Stimulated activated CD4-positive, alpha-beta T cell treated with anti-CD3 and anti-CD28 coated beads, Interleukin-1b, Interleukin-23, amount 100 ng/mL, for 48 hours (primary cell): ENCODE results near the gene SELENOO.
A peak's percentile ranks its signal among the peaks of the same experiment; 100 is the strongest.

Experiments used
- DNase-seq: peaks from one replicate; pipeline ENCODE4 v3.0.0-alpha.2; 2020

Gene SELENOO

DNA sequence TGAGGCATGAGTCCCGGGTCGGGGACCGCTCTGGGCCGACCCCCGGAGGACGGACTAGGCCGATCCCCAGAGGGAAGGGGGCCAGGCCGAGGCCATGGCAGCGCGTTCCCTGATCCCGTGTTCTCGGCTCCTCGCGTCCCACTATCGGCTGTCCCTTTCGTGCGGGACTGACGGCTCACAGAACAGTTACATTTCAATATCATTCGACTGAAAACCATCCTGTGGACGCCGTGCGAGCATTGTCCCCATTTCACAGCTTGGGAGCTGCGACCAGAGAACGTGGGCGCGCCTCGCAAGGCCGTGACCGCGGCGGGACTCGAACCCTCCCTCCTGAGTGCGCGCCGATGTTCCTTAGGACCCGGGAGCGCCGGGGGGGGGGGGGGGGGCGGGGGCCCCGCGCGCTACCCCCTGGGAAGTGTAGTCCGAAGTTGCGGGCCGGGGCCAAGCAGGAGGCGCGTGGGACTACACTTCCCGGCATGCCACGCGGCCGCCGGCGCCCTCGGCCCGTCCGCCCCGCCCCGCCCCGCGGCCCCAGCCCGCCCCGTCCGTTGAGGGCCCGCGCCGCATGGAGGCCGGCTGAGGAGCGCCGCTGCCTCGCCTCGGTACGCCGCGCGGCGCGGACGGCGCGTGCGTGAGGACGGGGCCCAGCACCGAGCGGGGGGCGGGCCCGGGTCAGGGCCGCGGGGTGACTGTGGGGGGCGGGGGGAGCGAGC is 15.3 kb upstream of the SELENOO start, which contains the start of gene TRABD:
Gene TRABD, plus strand, starts transcription at position 539 of the 713 bp plus-strand sequence. CDS start 7,148 bp downstream, outside the sequence.
- peak; percentile 90 for DNase-seq

DNA sequence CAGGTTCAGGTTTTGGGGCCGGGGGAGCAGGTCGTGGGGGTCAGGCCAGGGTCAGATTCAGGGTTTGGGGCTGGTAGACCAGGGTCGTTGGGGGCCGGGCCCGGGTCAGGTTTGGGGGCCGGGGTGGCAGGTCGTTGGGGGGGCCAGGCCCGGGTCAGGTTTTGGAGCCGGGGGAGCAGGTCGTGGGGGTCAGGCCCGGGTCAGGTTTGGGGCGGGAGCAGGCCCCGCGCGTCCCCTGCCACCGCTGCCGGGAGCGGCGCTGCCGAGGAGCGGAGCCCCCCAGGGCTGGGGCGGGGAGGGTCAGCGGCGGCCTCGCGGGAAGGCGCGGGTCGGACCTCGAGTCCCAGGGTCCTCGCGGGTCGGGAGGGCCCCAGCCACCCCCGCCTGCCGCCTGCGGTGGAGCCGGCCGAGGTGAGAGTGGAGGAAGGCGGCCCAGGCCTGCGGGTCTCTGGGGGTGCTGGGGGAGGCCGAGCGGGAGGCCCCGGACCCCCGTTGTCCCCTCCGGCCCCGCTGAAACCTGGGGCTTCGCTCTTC is 14.6 kb upstream of the SELENOO start:
- DNase-seq: no peak

DNA sequence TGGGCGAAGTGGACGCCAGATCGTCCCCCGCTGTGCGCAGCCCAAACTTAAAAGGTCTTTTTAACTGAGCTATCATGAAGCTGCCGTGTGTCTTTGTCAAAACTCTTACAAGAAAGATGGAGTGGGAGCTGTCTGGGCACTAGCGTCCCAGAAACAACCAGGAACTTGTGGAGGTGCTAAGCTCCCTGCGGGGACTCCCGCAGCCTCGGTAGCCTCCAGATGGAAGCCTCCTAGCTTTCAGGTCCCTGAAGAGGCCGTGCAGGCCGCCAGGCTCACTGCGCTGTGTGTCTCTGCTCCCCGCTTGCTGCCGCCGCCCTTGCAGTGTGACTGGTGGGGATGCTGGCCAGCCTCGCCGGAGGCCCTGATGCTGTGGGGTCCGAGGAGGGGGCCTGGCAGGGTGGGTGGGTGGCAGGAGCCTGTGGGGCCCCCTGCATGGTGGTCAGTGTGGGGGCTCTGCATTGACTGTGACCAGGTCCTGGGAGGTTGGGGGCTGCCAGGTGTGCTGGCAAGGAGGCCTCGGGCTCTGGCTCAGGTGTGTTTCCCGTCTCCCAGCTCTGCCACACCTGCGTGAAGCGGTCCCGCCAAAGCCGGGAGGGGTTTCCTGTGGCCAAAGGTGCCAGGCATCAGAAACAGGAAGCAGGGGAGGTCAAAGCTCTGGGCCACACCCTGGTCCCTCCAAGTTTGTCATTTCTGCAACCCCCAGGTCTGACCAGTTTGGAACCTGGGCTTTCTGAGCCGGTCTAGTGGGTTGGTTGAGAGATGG is 13.9 kb upstream of the SELENOO start:
- DNase-seq: no peak

DNA sequence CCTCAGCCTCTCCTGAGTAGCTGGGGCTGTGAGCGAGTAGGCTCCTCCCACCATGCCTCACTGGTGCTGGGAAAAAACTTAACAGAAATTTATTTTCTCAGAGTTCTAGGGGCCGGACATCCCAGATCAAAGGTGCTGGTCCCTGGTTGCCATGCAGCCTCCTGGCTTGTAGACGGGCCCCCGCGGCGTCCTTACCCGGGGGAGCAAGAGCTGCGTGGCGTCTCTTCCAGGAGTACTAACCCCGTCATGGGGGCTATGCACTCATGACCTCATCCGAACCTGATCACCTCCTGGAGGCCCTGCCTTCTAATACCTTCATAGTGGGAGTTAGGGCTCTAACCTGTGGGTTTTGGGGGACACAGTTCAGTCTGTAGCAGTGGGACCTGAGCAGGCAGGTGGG is 12.5 kb upstream of the SELENOO start:
- no peak for DNase-seq

DNA sequence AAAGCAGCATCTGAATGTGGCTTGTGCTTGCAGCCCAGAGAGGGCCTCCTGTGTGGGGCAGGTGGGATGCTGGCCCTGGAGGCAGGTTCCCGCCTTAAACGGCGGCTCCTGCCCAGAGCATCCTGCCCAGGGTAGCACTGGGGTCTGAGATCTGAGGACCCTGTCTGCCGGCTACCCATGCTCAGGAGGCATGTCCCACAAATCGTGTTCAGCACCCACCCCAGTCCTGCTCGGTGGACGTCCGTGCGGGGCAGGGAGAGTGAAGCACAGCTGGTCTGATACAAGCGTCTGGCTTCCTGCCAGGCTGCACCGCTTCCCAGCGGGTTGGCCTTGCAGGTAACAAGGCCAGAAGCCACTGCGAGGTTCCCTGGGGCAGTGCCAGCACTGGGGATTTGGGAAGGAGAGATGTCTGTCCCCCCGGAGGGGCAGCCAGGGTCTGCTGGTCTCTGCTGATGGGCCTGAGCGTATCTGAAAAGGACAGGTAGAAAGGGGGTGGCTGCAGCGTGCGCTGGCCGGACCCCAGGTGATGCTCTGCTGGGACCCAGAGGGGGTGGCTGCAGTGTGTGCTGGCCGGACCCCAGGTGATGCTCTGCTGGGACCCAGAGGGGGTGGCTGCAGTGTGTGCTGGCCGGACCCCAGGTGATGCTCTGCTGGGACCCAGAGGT is 11.5 kb upstream of the SELENOO start:
- no peak for DNase-seq

DNA sequence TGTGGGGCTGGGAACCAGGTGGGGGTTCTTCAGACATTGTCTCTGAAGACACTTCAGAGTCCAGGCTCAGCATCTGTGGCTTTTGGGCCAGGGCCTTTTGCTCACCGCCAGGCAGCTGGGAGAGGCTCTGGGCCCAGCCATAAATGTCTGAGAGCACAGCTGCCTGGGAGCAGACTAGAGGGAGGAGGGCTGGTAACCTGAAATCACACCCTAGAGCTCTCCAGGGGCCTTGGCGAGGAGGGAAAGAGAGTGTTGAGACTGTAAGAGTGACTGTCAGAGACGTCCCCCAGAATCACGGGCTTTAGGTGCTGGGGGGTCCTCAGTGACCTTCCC is 11.0 kb upstream of the SELENOO start:
- DNase-seq: no peak

DNA sequence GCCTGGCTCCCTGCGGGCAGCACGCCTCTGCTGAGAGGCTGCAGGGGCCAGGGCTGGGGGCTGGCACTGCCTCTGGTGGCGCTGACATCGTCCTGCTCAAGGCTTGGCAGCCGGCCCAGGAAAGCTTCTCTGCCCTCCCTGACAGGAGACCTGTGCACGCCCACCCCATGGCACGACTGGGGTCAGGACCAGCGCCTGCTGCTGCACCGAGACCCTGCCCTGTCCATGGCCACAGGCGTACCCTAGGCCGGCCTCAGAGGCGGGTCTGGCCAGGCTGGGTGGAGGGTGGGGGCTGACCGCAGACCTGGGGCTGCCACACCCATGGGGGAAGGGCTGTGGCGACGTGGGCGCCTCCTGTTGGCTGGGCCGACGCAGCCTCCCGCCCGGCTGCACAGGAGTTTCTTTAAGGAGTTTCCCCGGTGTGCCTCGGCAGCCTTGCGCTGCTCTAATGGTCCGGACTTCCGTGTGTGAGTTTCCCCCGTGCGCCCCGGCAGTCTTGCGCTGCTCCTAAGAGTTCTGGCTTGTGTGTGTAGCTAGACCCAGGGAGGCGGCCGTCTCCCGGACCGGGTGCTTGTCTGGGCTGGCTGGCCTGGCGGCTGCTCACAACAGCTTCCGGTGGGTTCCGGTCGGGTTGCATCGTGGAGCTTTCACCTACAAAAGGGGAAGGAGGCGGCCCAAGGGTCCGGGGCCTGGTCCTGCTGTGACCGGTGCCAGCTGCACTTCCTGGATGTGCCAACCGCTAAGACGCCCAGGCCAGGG is 10.4 kb upstream of the SELENOO start:
- peak; percentile 72 for DNase-seq

DNA sequence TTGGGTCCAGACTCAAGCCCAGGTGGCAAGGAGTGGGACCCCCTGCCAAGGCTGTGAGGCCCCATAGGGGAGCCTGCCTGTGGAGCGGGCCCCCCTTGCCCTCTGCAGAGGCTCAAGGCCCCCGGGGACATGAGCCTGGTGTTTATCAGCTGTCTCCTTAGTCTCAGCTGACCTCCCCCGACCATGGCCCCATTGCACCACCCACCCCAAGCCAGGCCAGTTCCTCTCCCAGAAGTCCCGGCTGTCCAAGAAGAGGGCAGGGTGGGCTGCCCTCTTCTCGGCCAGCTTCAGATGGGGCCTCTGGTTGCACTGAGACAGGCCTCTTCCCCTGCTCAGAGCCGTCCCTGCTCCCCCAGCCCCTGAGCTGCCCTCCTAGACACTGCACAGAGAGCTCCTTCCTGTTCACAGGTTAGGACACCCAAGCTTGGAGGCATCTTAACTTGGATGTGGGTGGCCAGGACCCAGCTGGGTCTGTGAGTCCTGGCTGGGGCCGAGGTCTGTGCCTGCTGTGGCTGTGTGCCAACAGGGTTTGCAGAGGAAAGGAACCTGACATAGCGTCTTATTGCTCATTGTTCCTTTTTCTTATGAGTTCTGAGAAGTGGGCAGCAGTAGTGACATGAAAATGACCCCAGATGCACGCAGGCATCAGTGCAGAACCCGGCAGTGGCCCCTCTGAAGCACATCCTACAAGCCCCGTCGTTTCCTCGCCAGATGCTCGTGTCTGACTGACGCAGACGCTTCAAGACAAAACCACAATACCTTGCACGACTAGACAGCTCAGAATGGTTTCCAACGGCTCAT is 9.7 kb upstream of the SELENOO start:
- DNase-seq: peak; percentile 77

DNA sequence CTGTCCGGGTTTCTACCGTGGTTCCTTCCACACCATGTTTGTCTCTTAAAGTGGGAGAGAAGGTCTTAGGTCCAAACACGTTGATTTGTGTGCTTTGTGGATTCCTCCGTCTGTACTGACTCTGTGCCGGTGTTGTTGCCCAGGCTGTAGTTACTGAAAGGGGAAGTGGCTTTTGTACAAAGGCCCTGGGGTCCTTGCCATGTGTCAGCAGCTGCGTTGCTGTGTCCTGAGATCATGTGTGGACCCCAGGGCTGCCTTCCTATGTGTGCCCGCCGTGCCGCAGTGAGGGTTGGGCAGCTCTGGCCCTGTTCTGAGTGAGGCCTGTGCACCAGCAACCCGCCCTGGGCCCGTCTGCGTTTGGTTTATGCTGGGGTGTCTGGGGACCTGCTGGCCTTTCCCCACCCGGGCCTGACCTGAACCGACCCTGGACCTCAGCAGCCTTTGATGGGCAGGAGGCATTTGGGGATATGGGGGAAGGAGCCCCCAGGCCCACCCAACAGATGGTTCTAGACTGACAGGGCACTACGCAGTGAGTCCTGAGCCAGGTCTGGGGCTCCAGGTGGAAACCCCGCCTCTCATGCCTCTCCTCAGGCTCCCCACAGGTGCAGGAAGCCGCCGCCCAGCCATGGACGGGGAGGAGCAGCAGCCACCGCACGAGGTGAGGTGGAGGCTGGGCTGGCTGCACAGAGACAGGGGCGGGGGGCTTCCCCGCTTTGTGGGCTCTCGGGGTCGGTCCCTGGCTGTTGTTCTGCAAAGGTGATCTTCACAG is 8.2 kb upstream of the SELENOO start:
- DNase-seq: no peak

DNA sequence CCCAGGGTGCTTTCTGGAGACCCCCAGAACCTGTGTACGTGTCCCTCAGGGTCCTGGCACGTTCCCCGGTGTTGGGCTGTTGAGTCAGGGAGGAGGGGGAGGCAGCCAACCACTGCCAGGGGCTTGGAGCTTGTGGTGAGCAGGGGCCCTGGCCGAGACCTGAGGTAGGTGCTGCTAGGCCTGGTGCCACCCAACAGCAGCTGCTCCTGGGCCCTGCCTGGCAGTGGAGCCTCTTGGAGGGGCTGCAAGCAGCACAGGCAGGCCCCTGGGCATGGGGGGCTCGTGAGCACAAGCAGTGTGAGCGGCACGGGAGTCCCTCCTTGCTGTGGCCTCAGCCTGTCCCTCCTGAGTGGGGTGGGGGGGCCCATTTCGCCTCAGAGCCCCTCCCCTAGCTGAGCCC is 7.2 kb upstream of the SELENOO start:
- no peak for DNase-seq

DNA sequence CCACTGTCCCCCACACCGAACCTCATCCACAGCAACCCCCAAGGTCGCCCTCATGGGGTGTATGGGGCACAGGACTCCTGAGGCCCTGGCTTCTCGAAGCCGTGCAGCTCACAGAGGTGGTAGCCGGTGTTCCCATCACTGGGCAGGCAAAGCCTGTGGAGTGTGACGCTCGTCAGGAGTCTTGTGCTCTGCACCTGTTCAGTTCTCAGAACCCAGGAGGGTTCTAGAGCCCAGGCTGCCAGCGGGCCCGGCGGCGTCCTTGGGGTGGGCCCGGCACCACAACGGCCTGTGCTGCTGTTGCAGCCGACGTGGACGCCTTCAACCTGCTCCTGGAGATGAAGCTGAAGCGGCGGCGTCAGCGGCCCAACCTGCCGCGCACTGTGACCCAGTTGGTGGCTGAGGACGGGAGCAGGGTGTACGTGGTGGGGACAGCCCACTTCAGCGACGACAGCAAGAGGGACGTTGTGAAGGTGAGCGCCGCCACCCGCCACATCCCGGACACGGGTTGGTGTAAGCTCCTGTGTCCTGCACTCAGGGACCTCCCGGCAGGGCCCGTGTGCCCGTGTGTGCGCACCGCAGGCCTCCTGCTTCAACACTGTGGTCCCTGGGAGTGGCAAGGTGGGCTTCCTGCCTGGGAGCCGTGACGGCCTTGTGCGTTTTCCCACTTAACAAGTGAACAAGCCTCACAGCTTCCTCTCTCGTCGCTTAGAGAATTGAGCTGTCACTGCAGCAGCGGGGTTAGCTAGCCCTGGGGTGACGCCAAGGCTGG is 6.6 kb upstream of the SELENOO start:
- no peak for DNase-seq

DNA sequence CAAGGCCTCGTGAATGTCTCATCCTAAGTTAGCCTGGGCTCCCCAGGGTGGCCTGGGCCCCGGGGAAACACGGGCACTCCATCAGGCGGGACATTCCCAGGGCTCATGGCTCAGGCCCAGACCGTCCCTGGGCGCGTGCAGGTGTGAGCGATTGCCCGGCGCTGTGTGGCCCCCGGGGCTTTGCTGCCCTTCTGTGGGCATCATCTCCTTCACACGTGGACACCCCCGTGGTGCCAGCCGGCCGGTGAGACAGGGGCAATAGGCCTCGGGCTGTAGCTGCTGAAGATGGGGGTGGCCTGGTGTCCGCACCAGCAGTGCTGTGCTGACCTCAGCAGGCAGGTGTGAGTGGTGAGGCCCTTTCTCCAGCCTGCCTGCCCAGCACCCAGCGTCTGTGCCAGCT is 4.6 kb upstream of the SELENOO start:
- no peak for DNase-seq

DNA sequence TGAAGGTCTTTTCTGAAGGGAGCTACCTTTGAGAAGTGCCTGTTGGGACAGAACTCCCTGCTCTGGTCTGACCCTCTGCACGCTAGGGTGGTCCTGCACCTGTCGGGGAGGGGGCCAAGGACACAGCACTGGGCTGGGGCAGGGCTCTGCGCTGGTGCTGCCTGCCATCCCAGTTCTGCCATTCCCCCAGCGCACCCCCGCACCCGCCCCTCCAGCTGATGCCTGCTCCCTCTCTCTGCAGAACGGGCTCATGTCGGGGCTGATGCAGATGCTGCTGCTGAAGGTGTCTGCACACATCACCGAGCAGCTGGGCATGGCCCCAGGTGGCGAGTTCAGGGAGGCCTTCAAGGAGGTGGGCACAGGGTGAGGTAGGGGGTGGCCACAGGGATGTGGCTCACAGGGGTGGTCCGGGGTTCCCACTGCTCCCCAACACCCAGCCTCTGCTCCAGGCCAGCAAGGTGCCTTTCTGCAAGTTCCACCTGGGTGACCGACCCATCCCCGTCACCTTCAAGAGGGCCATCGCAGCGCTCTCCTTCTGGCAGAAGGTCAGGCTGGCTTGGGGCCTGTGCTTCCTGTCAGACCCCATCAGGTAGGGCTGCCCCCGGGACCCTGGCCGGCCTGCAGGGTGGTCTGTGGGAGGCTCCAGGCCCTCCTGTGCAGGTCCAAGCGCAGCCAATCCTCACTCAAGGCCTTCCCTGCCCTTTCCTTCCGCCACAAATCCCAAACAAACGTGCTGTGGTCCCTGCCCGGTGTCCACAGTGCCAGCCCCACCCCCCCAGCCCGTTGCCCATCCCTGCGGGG is 3.6 kb upstream of the SELENOO start:
- DNase-seq: no peak

DNA sequence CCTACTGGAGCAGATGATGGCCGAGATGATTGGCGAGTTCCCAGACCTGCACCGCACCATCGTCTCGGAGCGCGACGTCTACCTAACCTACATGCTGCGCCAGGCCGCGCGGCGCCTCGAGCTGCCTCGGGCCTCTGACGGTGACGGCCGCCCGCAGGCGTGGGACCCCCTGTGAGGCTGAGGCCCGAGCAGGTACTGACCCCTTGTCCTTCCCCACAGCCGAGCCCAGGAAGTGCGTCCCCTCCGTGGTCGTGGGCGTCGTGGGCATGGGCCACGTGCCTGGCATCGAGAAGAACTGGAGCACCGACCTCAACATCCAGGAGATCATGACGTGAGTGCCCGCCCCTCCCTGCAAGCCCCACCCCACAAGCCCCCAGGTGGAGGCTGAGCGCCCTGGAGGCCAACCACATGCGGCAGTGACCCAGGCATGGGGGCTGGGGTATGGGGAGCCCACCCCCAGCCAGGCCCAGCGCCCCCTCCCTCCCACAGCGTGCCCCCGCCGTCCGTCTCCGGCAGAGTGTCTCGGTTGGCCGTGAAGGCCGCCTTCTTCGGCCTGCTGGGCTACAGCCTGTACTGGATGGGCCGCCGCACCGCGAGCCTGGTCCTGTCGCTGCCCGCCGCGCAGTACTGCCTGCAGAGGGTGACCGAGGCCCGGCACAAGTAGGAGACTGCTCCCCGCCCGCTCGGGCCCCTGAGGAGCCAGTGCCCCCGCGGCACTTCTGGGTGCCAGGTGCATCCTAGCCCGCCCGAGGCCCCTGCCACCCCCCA is 2.8 kb upstream of the SELENOO start:
- DNase-seq: no peak

DNA sequence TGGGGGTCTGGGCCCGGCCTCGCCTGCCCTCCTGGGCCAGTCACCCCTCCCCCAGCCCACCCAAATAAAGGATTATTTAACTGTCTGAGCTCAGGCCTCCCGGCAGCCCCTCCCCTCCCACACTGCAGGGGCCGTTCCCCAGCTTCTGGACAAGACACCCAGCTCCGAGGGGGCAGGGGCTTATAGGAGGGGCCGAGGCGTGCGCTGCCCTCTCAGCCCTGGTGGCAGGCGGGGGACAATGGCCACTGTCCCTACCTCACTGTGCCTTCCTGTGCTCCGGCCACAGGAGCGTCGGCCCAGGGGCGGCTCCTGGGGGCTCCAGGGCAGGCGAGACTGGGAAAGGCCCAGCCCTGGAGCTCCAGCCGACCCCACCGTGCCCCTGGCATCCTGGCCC is 2.2 kb upstream of the SELENOO start:
- DNase-seq: no peak

DNA sequence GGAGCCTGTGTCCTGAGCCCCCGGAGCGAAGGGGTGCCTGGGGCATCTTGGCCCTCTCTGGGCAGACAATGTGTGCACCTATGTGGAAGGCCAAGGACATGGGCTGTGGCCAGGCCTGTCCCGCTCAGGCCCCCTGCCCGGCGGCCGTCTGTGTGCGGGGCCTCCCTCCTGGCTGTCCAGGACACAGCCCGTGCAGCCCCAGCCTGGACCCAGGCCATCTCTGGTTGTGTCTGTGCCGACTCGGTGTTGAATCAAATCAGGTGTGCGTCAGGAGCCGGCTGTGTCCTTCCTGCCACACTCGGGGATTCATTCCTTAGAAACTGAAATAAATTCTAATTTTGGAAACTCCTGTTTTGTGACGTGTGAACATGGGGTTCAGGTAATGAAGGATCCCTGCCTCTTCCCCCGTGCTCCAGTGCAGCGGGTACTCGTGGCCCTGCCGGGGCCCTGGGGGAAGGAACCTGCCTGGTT is 1.5 kb upstream of the SELENOO start:
- no peak for DNase-seq

DNA sequence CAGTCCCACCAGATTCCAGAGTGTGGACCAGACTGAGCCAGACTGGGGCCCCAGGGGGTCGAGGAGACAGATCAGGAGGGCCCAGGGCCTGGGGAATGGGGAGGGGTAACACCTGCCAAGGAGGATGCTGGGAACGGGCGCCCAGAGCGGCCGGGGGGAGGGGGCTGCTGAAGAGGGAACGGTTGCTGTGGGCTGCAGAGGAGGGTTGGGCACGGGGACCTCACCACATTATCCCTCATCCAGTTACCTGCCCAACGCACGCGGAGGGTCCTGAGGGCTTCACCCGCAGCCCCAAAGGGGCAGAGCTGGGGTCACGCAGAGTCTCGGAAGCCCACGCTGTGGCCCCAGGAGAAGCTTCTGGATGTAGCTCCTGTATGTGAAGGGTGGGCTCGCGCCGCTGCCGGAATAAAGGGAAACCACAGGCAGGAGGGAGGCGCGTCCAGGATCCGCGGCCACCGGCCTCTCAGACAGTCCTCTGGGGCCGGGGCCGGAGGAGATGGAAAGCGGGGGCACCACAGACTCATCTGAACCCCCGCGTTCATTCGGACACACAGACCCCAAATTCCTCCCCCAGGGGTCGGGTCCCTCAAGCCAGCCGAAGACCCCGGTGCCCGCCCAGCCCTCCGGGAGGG is 866 bp upstream of the SELENOO start:
- no peak for DNase-seq
